A673 (cell line): Measurements from ENCODE around the gene CCDC170.

ENCODE experiments used
- EZH2 ChIP-seq: fragments of 200-600 bp; sonication (generic); IDR thresholded peaks from 2 replicates; pipeline ENCODE4 v1.6.1; 2017; ENCODE audit warnings: borderline replicate concordance, low read depth, mild to moderate bottlenecking, mixed read lengths, antibody characterized with exemption, low read length; ENCODE audit not compliant: poor library complexity, severe bottlenecking
- TF ChIP-seq, protein P1 (sequence below): fragments of 300-800, 200-600 bp; sonication (generic); conservative IDR thresholded peaks from 2 replicates; pipeline ENCODE4 v1.5.1; 2017; ENCODE audit warnings: low read depth, mild to moderate bottlenecking, antibody characterized with exemption, low read length, moderate library complexity, mixed read lengths

DNA sequence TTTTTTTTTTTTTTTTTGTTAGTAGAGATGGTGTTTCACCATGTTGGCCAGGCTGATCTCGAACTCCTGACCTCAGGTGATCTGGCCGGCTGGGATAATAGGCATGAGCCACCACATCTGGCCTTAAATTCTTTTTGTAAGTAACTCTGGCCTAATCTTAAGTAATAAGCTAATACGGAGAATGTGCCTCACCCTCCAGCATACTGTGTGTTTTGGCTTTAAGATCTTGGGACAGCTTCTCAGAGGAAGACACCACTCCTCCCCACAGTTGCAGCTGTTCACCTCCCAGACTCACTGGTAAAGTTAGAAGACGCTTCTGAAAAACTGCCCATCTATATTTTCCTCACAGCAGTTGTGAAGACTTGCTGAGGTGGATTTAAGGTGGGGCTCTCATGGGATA lies 120.8 kb downstream of the CCDC170 start:
- TF ChIP-seq, protein P1, sequence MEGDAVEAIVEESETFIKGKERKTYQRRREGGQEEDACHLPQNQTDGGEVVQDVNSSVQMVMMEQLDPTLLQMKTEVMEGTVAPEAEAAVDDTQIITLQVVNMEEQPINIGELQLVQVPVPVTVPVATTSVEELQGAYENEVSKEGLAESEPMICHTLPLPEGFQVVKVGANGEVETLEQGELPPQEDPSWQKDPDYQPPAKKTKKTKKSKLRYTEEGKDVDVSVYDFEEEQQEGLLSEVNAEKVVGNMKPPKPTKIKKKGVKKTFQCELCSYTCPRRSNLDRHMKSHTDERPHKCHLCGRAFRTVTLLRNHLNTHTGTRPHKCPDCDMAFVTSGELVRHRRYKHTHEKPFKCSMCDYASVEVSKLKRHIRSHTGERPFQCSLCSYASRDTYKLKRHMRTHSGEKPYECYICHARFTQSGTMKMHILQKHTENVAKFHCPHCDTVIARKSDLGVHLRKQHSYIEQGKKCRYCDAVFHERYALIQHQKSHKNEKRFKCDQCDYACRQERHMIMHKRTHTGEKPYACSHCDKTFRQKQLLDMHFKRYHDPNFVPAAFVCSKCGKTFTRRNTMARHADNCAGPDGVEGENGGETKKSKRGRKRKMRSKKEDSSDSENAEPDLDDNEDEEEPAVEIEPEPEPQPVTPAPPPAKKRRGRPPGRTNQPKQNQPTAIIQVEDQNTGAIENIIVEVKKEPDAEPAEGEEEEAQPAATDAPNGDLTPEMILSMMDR = no peak
- TF ChIP-seq EZH2 = no peak
